Hematopoietic multipotent progenitor cell (in vitro differentiated cells): ENCODE measurements around the gene FER. TPM values are rescaled to one million over a fixed set of nuclear protein-coding genes. Genes with fewer than 3 reads are reported as not detected.
"Not testable (repeated sequence)": the region's sequence is repeated elsewhere in the genome, so short reads cannot be mapped to it uniquely, and the experiment has no call there.

Experiments
- DNase-seq, 3 donors: peaks; one replicate each; pipeline ENCODE4 v3.0.0-alpha.2; 2011 to 2015; ENCODE audit warnings: low read depth in 2 of 3, low spot score in 2 of 3
- total RNA-seq: library from RNA; depleted of rRNA; stranded (reverse); fragments of >200 nt; gene quantifications from one replicate; pipeline ENCODE4 v1.2.3, GENCODE V29; 2012

The FER gene
- total RNA-seq, 1 donor, result 4.3 TPM

- no peak for DNase-seq
These were observed 3.9 kb upstream of the FER start for GRCh38 chr5:108743846-108744245.

GRCh38 chr5:108747111-108747773, 455 bp upstream of the FER start:
- DNase-seq, result no peak

- peak; percentile 84 to 99 (median 98) for DNase-seq
These were observed 867 bp downstream of the FER start for GRCh38 chr5:108748401-108749127.

- peak in 2 of 3 donors; percentile 24 to 39 for DNase-seq
These were observed 1.6 kb downstream of the FER start for GRCh38 chr5:108749128-108749861.

GRCh38 chr5:108753331-108753730, 5.6 kb downstream of the FER start:
- DNase-seq, result no peak

GRCh38 chr5:108753877-108754276, 6.2 kb downstream of the FER start:
- DNase-seq, result no peak

GRCh38 chr5:108760512-108760911, 12.8 kb downstream of the FER start:
- DNase-seq, result no peak

GRCh38 chr5:108762660-108763059, 15.0 kb downstream of the FER start:
- no peak for DNase-seq

- DNase-seq, result no peak
These were observed 15.7 kb downstream of the FER start for GRCh38 chr5:108763222-108763916.

GRCh38 chr5:108765647-108766046, 17.9 kb downstream of the FER start:
- DNase-seq, result no peak

GRCh38 chr5:108766916-108767315, 19.2 kb downstream of the FER start:
- DNase-seq, result not testable (repeated sequence)

- no peak for DNase-seq
These were observed 21.7 kb downstream of the FER start for GRCh38 chr5:108769352-108769751.

GRCh38 chr5:108772626-108773025, 24.9 kb downstream of the FER start:
- no peak for DNase-seq

GRCh38 chr5:108773330-108773729, 25.6 kb downstream of the FER start:
- no peak for DNase-seq

GRCh38 chr5:108774079-108774478, 26.4 kb downstream of the FER start:
- DNase-seq, result not testable (repeated sequence)

GRCh38 chr5:108777582-108777981, 29.9 kb downstream of the FER start:
- DNase-seq, result not testable (repeated sequence)

GRCh38 chr5:108784577-108784976, 36.9 kb downstream of the FER start:
- not testable (repeated sequence) for DNase-seq

- no peak for DNase-seq
These were observed 39.2 kb downstream of the FER start for GRCh38 chr5:108786806-108787483.

GRCh38 chr5:108788142-108788541, 40.4 kb downstream of the FER start:
- DNase-seq, result no peak

- no peak for DNase-seq
These were observed 45.5 kb downstream of the FER start for GRCh38 chr5:108793207-108793606.
